HG03460 (cell line): ENCODE measurements around the gene AKT3.
A peak's percentile ranks its signal among the peaks of the same experiment; 100 is the strongest.

Experiments
- ATAC-seq: cut with Tn5 transposase; IDR thresholded peaks from one replicate; pipeline ENCODE4 v1.9.1; 2021; ENCODE audit not compliant: unreplicated experiment

Gene AKT3

GRCh38 chr1:243735457-243735856, 114.6 kb downstream of the AKT3 start:
- ATAC-seq = no peak

- no peak for ATAC-seq
Measured at GRCh38 chr1:243734308-243734695, 115.7 kb downstream of the AKT3 start.

GRCh38 chr1:243733670-243734307, 116.3 kb downstream of the AKT3 start:
- no peak for ATAC-seq

- no peak for ATAC-seq
Measured at GRCh38 chr1:243732637-243733036, 117.4 kb downstream of the AKT3 start.

- ATAC-seq = no peak
Measured at GRCh38 chr1:243731974-243732625, 117.9 kb downstream of the AKT3 start.

GRCh38 chr1:243731301-243731891, 118.6 kb downstream of the AKT3 start:
- no peak for ATAC-seq

GRCh38 chr1:243730487-243731150, 119.4 kb downstream of the AKT3 start:
- no peak for ATAC-seq

GRCh38 chr1:243729956-243730355, 120.1 kb downstream of the AKT3 start:
- no peak for ATAC-seq

GRCh38 chr1:243727503-243728203, 122.4 kb downstream of the AKT3 start:
- peak; percentile 77 for ATAC-seq

GRCh38 chr1:243726806-243727502, 123.1 kb downstream of the AKT3 start:
- peak; percentile 18 for ATAC-seq

GRCh38 chr1:243725846-243726245, 124.2 kb downstream of the AKT3 start:
- no peak for ATAC-seq

GRCh38 chr1:243725075-243725474, 125.0 kb downstream of the AKT3 start:
- ATAC-seq = no peak

GRCh38 chr1:243723458-243724043, 126.5 kb downstream of the AKT3 start:
- ATAC-seq = no peak

- ATAC-seq = no peak
Measured at GRCh38 chr1:243723050-243723449, 127.0 kb downstream of the AKT3 start.

GRCh38 chr1:243719476-243719875, 130.6 kb downstream of the AKT3 start:
- no peak for ATAC-seq

- no peak for ATAC-seq
Measured at GRCh38 chr1:243718893-243719292, 131.2 kb downstream of the AKT3 start.

- no peak for ATAC-seq
Measured at GRCh38 chr1:243718022-243718421, 132.0 kb downstream of the AKT3 start.

- no peak for ATAC-seq
Measured at GRCh38 chr1:243716906-243717305, 133.1 kb downstream of the AKT3 start.

GRCh38 chr1:243715285-243715684, 134.8 kb downstream of the AKT3 start:
- no peak for ATAC-seq

GRCh38 chr1:243713470-243714186, 136.4 kb downstream of the AKT3 start:
- no peak for ATAC-seq
